ENCODE data around the gene TMEM183A. TPM values are rescaled to one million over a fixed set of nuclear protein-coding genes. Genes with fewer than 3 reads are reported as not detected.

Gene TMEM183A
- total and polyA plus RNA-seq, 4 donors = 29.4 to 63.9 (median 51.7) TPM

- Histone ChIP-seq H3K9me3 (ENCODE audit: control insufficient read depth in 4 of 4, insufficient read depth in 3 of 4, low read length in 3 of 4) (no peaks in the 10 kb centered on the region), H3K4me3 (no peak overlapping the region), H3K4me1 (ENCODE audit: control insufficient read depth in 5 of 5, insufficient read depth in 5 of 5, low read length in 5 of 5) (peaks cover 0 to 27% (median 9%) of the 10 kb centered on the region in 5 donors), H3K27ac (ENCODE audit: low read depth in 1 of 2, low read length in 1 of 2) (peak overlapping the region; percentile 37 to 80), H3K9ac (ENCODE audit: insufficient read depth in 1 of 2, low read length in 2 of 2) (peak overlapping the region in 1 of 2 donors; percentile 8), H3K36me3 (ENCODE audit: control insufficient read depth in 4 of 4, insufficient read depth in 4 of 4, low read length in 4 of 4) (no peaks in the 10 kb centered on the region), H3K27me3 (ENCODE audit: control insufficient read depth in 3 of 3, insufficient read depth in 3 of 3, low read length in 2 of 3) (peaks cover 0 to 10% (median 4%) of the 10 kb centered on the region in 3 donors)
- 9 to 18% methylated on average over 4 of the region's 4 CpGs for WGBS, 2 donors
- ATAC-seq (ENCODE audit: insufficient read depth, low FRiP score) (peak; percentile 53), DNase-seq (peak; percentile 74 to 95 (median 93))
- TF ChIP-seq, protein P1, sequence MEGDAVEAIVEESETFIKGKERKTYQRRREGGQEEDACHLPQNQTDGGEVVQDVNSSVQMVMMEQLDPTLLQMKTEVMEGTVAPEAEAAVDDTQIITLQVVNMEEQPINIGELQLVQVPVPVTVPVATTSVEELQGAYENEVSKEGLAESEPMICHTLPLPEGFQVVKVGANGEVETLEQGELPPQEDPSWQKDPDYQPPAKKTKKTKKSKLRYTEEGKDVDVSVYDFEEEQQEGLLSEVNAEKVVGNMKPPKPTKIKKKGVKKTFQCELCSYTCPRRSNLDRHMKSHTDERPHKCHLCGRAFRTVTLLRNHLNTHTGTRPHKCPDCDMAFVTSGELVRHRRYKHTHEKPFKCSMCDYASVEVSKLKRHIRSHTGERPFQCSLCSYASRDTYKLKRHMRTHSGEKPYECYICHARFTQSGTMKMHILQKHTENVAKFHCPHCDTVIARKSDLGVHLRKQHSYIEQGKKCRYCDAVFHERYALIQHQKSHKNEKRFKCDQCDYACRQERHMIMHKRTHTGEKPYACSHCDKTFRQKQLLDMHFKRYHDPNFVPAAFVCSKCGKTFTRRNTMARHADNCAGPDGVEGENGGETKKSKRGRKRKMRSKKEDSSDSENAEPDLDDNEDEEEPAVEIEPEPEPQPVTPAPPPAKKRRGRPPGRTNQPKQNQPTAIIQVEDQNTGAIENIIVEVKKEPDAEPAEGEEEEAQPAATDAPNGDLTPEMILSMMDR (IDR thresholded peaks at IDR 0.05; ENCODE audit: control extremely low read depth, extremely low read depth) = no peak
These were observed 62.0 kb downstream of the TMEM183A start for GRCh38 chr1:203069030-203069747.

GRCh38 chr1:203072002-203072602 lies 64.9 kb downstream of the TMEM183A start:
- DNase-seq (no peak), ATAC-seq (ENCODE audit: insufficient read depth, low FRiP score) (no peak)
- Histone ChIP-seq H3K9me3 (ENCODE audit: control insufficient read depth in 4 of 4, insufficient read depth in 3 of 4, low read length in 3 of 4) (no peaks in the 10 kb centered on the region), H3K27me3 (ENCODE audit: control insufficient read depth in 3 of 3, insufficient read depth in 3 of 3, low read length in 2 of 3) (peaks cover 0 to 23% (median 20%) of the 10 kb centered on the region in 3 donors), H3K4me1 (ENCODE audit: control insufficient read depth in 5 of 5, insufficient read depth in 5 of 5, low read length in 5 of 5) (peaks cover 0 to 36% (median 9%) of the 10 kb centered on the region in 5 donors), H3K36me3 (ENCODE audit: control insufficient read depth in 4 of 4, insufficient read depth in 4 of 4, low read length in 4 of 4) (no peaks in the 10 kb centered on the region), H3K4me3 (no peak overlapping the region), H3K27ac (ENCODE audit: low read depth in 1 of 2, low read length in 1 of 2) (no peak overlapping the region), H3K9ac (ENCODE audit: insufficient read depth in 1 of 2, low read length in 2 of 2) (no peak overlapping the region)
- TF ChIP-seq, protein P1 (IDR thresholded peaks at IDR 0.05; ENCODE audit: control extremely low read depth, extremely low read depth) = no peak
- WGBS, 2 donors = 97 to 98% methylated on average over 7 of the region's 7 CpGs

DNA sequence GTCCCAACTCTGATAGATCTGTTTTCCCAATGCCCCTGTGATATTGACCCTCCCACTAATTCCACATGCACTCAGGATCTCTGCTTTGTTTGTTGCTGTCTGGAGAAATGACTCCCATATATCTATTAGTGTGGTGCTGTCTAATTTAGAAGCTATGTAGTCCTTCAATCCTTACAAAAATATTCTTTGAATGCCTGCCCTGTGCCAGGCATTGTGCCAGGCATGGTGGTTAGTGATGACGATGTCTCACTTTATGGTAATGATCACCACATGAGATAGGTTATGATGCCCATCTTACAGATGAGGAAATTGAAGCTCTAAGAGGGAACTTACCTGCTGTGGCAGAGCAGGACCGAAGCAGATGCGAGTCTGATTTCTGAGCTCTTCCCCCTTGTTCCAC lies 65.7 kb downstream of the TMEM183A start:
- peaks cover 0 to 28% (median 20%) of the 10 kb centered on the region in 3 donors for H3K27me3 ChIP-seq (ENCODE audit: control insufficient read depth in 3 of 3, insufficient read depth in 3 of 3, low read length in 2 of 3)
- H3K36me3 ChIP-seq (ENCODE audit: control insufficient read depth in 4 of 4, insufficient read depth in 4 of 4, low read length in 4 of 4) = no peaks in the 10 kb centered on the region
- TF ChIP-seq, protein P1 (IDR thresholded peaks at IDR 0.05; ENCODE audit: control extremely low read depth, extremely low read depth) = no peak
- H3K9me3 ChIP-seq (ENCODE audit: control insufficient read depth in 4 of 4, insufficient read depth in 3 of 4, low read length in 3 of 4) = no peaks in the 10 kb centered on the region
- DNase-seq (no peak), ATAC-seq (ENCODE audit: insufficient read depth, low FRiP score) (no peak)
- no peak overlapping the region for H3K27ac ChIP-seq (ENCODE audit: low read depth in 1 of 2, low read length in 1 of 2)
- no peak overlapping the region for H3K4me3 ChIP-seq
- H3K9ac ChIP-seq (ENCODE audit: insufficient read depth in 1 of 2, low read length in 2 of 2) = no peak overlapping the region
- peaks cover 0 to 29% (median 9%) of the 10 kb centered on the region in 5 donors for H3K4me1 ChIP-seq (ENCODE audit: control insufficient read depth in 5 of 5, insufficient read depth in 5 of 5, low read length in 5 of 5)
- 84 to 89% methylated on average over 3 of the region's 3 CpGs for WGBS, 2 donors
